T-cell (primary cell): ENCODE data around the gene ATCAY. TPM values are rescaled to one million over a fixed set of nuclear protein-coding genes. Genes with fewer than 3 reads are reported as not detected.

ENCODE experiments used
- ATAC-seq, 4 experiments: fragments of 200-7000 bp in 3 of 4; fragments of 150-1000 bp in 1 of 4; cut with Tn5 transposase; replicated peaks in 1 of 4; 1 replicate in 3 of 4; 2 replicates in 1 of 4; pipeline ENCODE4 v1.10.0; 2021; ENCODE audit warnings: moderate library complexity in 3 of 4, mild to moderate bottlenecking in 2 of 4, moderate number of reproducible peaks in 1 of 4
- CTCF ChIA-PET, 2 donors: fragments of 300-600 bp; sonication (Branson Sonifier 250); formaldehyde crosslinking; loops; one replicate each; lab custom pipeline; 2022; ENCODE audit warnings: antibody characterized with exemption in 2 of 2; lab: Charles Lee
- POLR2A ChIA-PET, 2 donors: fragments of 300-600 bp; sonication (Branson Sonifier 250); formaldehyde crosslinking; loops; one replicate each; lab custom pipeline; 2022; ENCODE audit warnings: antibody characterized with exemption in 2 of 2; lab: Charles Lee
- DNase-seq, 35 experiments: peaks; one replicate each; pipeline versions ENCODE4 v3.0.0 to v3.0.0-alpha.2; 2013 to 2023
- H3K27ac ChIP-seq: one replicate; pipeline ENCODE4 v1.5.1; 2013; ENCODE audit warnings: low read length
- H3K27me3 ChIP-seq, 2 experiments: replicated peaks in 1 of 2; 1 replicate in 1 of 2; 2 replicates in 1 of 2; pipeline versions ENCODE4 v1.6.1 to v1.7.0; 2013; ENCODE audit warnings: low read length in 1 of 2, mixed read lengths in 1 of 2; ENCODE audit not compliant: control insufficient read depth in 2 of 2, insufficient read depth in 2 of 2; ENCODE audit errors: extremely low read depth in 1 of 2
- H3K36me3 ChIP-seq, 2 donors: 1 replicate in 1 of 2; 2 replicates in 1 of 2; pipeline versions ENCODE4 v1.6.1 to v1.7.0; 2013; ENCODE audit warnings: low read length in 1 of 2; ENCODE audit not compliant: control insufficient read depth in 2 of 2, insufficient read depth in 1 of 2; ENCODE audit errors: extremely low read depth in 1 of 2
- H3K4me1 ChIP-seq, 2 experiments: 1 replicate in 1 of 2; 2 replicates in 1 of 2; pipeline versions ENCODE4 v1.6.1 to v1.7.0; 2013; ENCODE audit warnings: low read length in 2 of 2, mixed read lengths in 1 of 2; ENCODE audit not compliant: insufficient read depth in 2 of 2, control insufficient read depth in 1 of 2; ENCODE audit errors: extremely low read depth in 1 of 2
- H3K4me3 ChIP-seq, 2 donors: 1 replicate in 1 of 2; 2 replicates in 1 of 2; pipeline versions ENCODE4 v1.5.1 to v1.7.0; 2013; ENCODE audit warnings: mild to moderate bottlenecking in 2 of 2, low read length in 1 of 2, moderate library complexity in 1 of 2; ENCODE audit not compliant: control insufficient read depth in 1 of 2; ENCODE audit errors: extremely low read depth in 1 of 2
- H3K9me3 ChIP-seq: 2 replicates; pipeline ENCODE4 v1.7.0; 2013
- H3K27ac Mint-ChIP-seq, 2 donors: one replicate each; pipeline ENCODE4 v1.8.0; 2020 to 2021; ENCODE audit warnings: mild to moderate bottlenecking in 2 of 2, mixed read lengths in 2 of 2
- H3K27me3 Mint-ChIP-seq, 2 donors: one replicate each; pipeline ENCODE4 v1.8.0; 2021 to 2022; ENCODE audit warnings: mixed read lengths in 2 of 2
- H3K36me3 Mint-ChIP-seq: one replicate; pipeline ENCODE4 v1.8.0; 2021; ENCODE audit warnings: mixed read lengths
- H3K4me1 Mint-ChIP-seq, 3 donors: one replicate each; pipeline ENCODE4 v1.8.0; 2020 to 2022; ENCODE audit warnings: mixed read lengths in 3 of 3, mild to moderate bottlenecking in 1 of 3
- H3K4me3 Mint-ChIP-seq, 3 donors: one replicate each; pipeline ENCODE4 v1.8.0; 2020 to 2022; ENCODE audit warnings: mild to moderate bottlenecking in 3 of 3, mixed read lengths in 3 of 3, moderate library complexity in 3 of 3
- H3K9me3 Mint-ChIP-seq, 3 donors: one replicate each; pipeline ENCODE4 v1.8.0; 2020 to 2022; ENCODE audit warnings: mixed read lengths in 3 of 3
- WGBS: methylation state at CpG from one replicate; pipeline ENCODE4 v1.1.5; 2013; ENCODE audit warnings: missing lambda C conversion rate; ENCODE audit not compliant: insufficient coverage; 5-methylcytosine and 5-hydroxymethylcytosine counted together
- total RNA-seq, 35 experiments: library from RNA in 6 of 35; stranded (reverse) in 6 of 35; fragments of 120-200 nt in 1 of 35; gene quantifications; one replicate each; pipeline versions ENCODE4 v1.2.1 to v1.2.4 and lab custom pipeline; 2013 to 2026

ATCAY gene
- total RNA-seq, 5 donors from 2014 or later (not counting 1 experiment from before 2014, with no cell fraction given): 0.03 TPM; not detected in 4

GRCh38 chr19:3835055-3835435 is 45.4 kb upstream of the ATCAY start:
- no peak overlapping the region for H3K27ac Mint-ChIP-seq
- no peaks in the 10 kb centered on the region for H3K9me3 ChIP-seq
- H3K27me3 Mint-ChIP-seq: peaks cover 0 to 6% of the 10 kb centered on the region in 2 donors
- H3K4me3 Mint-ChIP-seq: no peak overlapping the region
- ATAC-seq (no peak), DNase-seq (no peak)
- no peaks in the 10 kb centered on the region for H3K9me3 Mint-ChIP-seq
- 90% methylated on average over 6 of the region's 9 CpGs for WGBS
- POLR2A ChIA-PET: no interaction called here
- no peaks in the 10 kb centered on the region for H3K36me3 Mint-ChIP-seq
- peaks cover 0 to 7% (median 4%) of the 10 kb centered on the region in 3 donors for H3K4me1 Mint-ChIP-seq
- peaks cover 0 to 30% of the 10 kb centered on the region in 2 experiments for H3K27me3 ChIP-seq
- CTCF ChIA-PET: no interaction called here
- no peak overlapping the region for H3K27ac ChIP-seq
- H3K4me1 ChIP-seq: no peaks in the 10 kb centered on the region
- H3K36me3 ChIP-seq: no peaks in the 10 kb centered on the region
- H3K4me3 ChIP-seq: no peak overlapping the region

GRCh38 chr19:3836887-3837286 is 43.6 kb upstream of the ATCAY start:
- Histone ChIP-seq H3K4me3 (no peak overlapping the region), H3K4me1 (no peaks in the 10 kb centered on the region), H3K27me3 (peaks cover 0 to 21% of the 10 kb centered on the region in 2 experiments), H3K27ac (no peak overlapping the region), H3K36me3 (no peaks in the 10 kb centered on the region), H3K9me3 (no peaks in the 10 kb centered on the region)
- H3K27ac Mint-ChIP-seq: no peak overlapping the region
- CTCF ChIA-PET: no interaction called here
- H3K9me3 Mint-ChIP-seq: no peaks in the 10 kb centered on the region
- H3K4me3 Mint-ChIP-seq: no peak overlapping the region
- H3K27me3 Mint-ChIP-seq: peaks cover 0 to 6% of the 10 kb centered on the region in 2 donors
- ATAC-seq (peak; percentile 47 to 90 (median 68)), DNase-seq (peak in 2 of 35 experiments; percentile 12 to 34)
- 66% methylated on average over 4 of the region's 6 CpGs for WGBS
- POLR2A ChIA-PET: no interaction called here
- H3K4me1 Mint-ChIP-seq: peaks cover 0 to 7% (median 4%) of the 10 kb centered on the region in 3 donors
- H3K36me3 Mint-ChIP-seq: no peaks in the 10 kb centered on the region

GRCh38 chr19:3837332-3837731 is 43.2 kb upstream of the ATCAY start:
- H3K4me1 ChIP-seq: no peaks in the 10 kb centered on the region
- CTCF ChIA-PET: no interaction called here
- POLR2A ChIA-PET: no interaction called here
- H3K36me3 ChIP-seq: no peaks in the 10 kb centered on the region
- no peak overlapping the region for H3K27ac Mint-ChIP-seq
- ATAC-seq (no peak), DNase-seq (no peak)
- WGBS: 96% methylated on average over 17 of the region's 17 CpGs
- H3K27me3 ChIP-seq: peaks cover 0 to 20% of the 10 kb centered on the region in 2 experiments
- H3K4me1 Mint-ChIP-seq: peaks cover 0 to 7% (median 4%) of the 10 kb centered on the region in 3 donors
- no peak overlapping the region for H3K27ac ChIP-seq
- peaks cover 0 to 6% of the 10 kb centered on the region in 2 donors for H3K27me3 Mint-ChIP-seq
- H3K4me3 Mint-ChIP-seq: no peak overlapping the region
- H3K36me3 Mint-ChIP-seq: no peaks in the 10 kb centered on the region
- no peak overlapping the region for H3K4me3 ChIP-seq
- no peaks in the 10 kb centered on the region for H3K9me3 Mint-ChIP-seq
- no peaks in the 10 kb centered on the region for H3K9me3 ChIP-seq

- WGBS: 98% methylated on average over 19 of the region's 19 CpGs
- H3K4me1 Mint-ChIP-seq: peaks cover 0 to 7% (median 4%) of the 10 kb centered on the region in 3 donors
- ATAC-seq: no peak
Measured at GRCh38 chr19:3837922-3838321, 42.6 kb upstream of the ATCAY start.

GRCh38 chr19:3838661-3839060 is 41.8 kb upstream of the ATCAY start:
- Mint-ChIP-seq H3K36me3 (no peaks in the 10 kb centered on the region), H3K27ac (no peak overlapping the region), H3K9me3 (no peaks in the 10 kb centered on the region), H3K4me1 (peaks cover 0 to 7% (median 4%) of the 10 kb centered on the region in 3 donors), H3K27me3 (peaks cover 0 to 6% of the 10 kb centered on the region in 2 donors), H3K4me3 (no peak overlapping the region)
- POLR2A ChIA-PET: no interaction called here
- CTCF ChIA-PET: no interaction called here
- peaks cover 0 to 17% of the 10 kb centered on the region in 2 experiments for H3K27me3 ChIP-seq
- no peak overlapping the region for H3K27ac ChIP-seq
- no peaks in the 10 kb centered on the region for H3K9me3 ChIP-seq
- WGBS: 93% methylated on average over 13 of the region's 13 CpGs
- no peaks in the 10 kb centered on the region for H3K36me3 ChIP-seq
- ATAC-seq: no peak
- no peak for DNase-seq
- H3K4me1 ChIP-seq: no peaks in the 10 kb centered on the region
- no peak overlapping the region for H3K4me3 ChIP-seq

More at GRCh38 chr19:3837922-3838321, 42.6 kb upstream of the ATCAY start:
- no peak overlapping the region for H3K4me3 ChIP-seq
- no peak for DNase-seq
- H3K4me1 ChIP-seq: no peaks in the 10 kb centered on the region
- Mint-ChIP-seq H3K9me3 (no peaks in the 10 kb centered on the region), H3K4me3 (no peak overlapping the region), H3K27ac (no peak overlapping the region), H3K36me3 (no peaks in the 10 kb centered on the region), H3K27me3 (peaks cover 0 to 6% of the 10 kb centered on the region in 2 donors)
- no peak overlapping the region for H3K27ac ChIP-seq
- CTCF ChIA-PET: no interaction called here
- POLR2A ChIA-PET: no interaction called here
- H3K36me3 ChIP-seq: no peaks in the 10 kb centered on the region
- H3K9me3 ChIP-seq: no peaks in the 10 kb centered on the region
- H3K27me3 ChIP-seq: peaks cover 0 to 20% of the 10 kb centered on the region in 2 experiments

- CTCF ChIA-PET: interaction anchor here (0.6 kb wide), 2 partner anchors 94 to 188 kb away, joined by 3 to 4 read pairs; no protein-coding TSS in a partner anchor
- Histone ChIP-seq H3K27me3 (peaks cover 0 to 11% of the 10 kb centered on the region in 2 experiments), H3K27ac (no peak overlapping the region), H3K4me1 (no peaks in the 10 kb centered on the region), H3K9me3 (no peaks in the 10 kb centered on the region), H3K4me3 (no peak overlapping the region), H3K36me3 (no peaks in the 10 kb centered on the region)
- POLR2A ChIA-PET: no interaction called here
- no peak for ATAC-seq
- Mint-ChIP-seq H3K27me3 (peaks cover 0 to 6% of the 10 kb centered on the region in 2 donors), H3K36me3 (no peaks in the 10 kb centered on the region), H3K4me3 (no peak overlapping the region), H3K9me3 (no peaks in the 10 kb centered on the region), H3K4me1 (peaks cover 0 to 7% (median 4%) of the 10 kb centered on the region in 3 donors), H3K27ac (no peak overlapping the region)
- 84% methylated on average over 10 of the region's 13 CpGs for WGBS
- DNase-seq: no peak
Measured at GRCh38 chr19:3839941-3840340, 40.5 kb upstream of the ATCAY start.
